Mononuclear cell (primary cell): ENCODE results near the gene OR52E2. TPM values are rescaled to one million over a fixed set of nuclear protein-coding genes. Genes with fewer than 3 reads are reported as not detected.

Experiments
- H3K27me3 ChIP-seq: 2 replicates; pipeline ENCODE4 v1.6.0; 2011; ENCODE audit warnings: low read length, control low read depth; ENCODE audit not compliant: insufficient read depth
- H3K4me1 ChIP-seq: 2 replicates; pipeline ENCODE4 v1.5.1; 2011; ENCODE audit warnings: mild to moderate bottlenecking, low read length, control low read depth; ENCODE audit not compliant: insufficient read depth
- H3K4me3 ChIP-seq: 2 replicates; pipeline ENCODE4 v1.5.1; 2011; ENCODE audit warnings: mild to moderate bottlenecking, low read length, moderate library complexity
- H3K9me3 ChIP-seq: 2 replicates; pipeline ENCODE4 v1.5.1; 2011; ENCODE audit warnings: low read depth, mild to moderate bottlenecking, control low read depth, low read length
- total RNA-seq: library from RNA; depleted of rRNA; stranded (reverse); fragments of >200 nt; gene quantifications from one replicate; pipeline ENCODE4 v1.2.3, GENCODE V29; 2012

Gene OR52E2
- total RNA-seq, 1 donor: not detected

GRCh38 chr11:5043380-5043779, 16.0 kb downstream of the OR52E2 start:
- no peaks in the 10 kb centered on the region for H3K9me3 ChIP-seq
- H3K27me3 ChIP-seq: no peaks in the 10 kb centered on the region
- H3K4me1 ChIP-seq: no peaks in the 10 kb centered on the region
- H3K4me3 ChIP-seq: no peak overlapping the region

- no peaks in the 10 kb centered on the region for H3K9me3 ChIP-seq
- H3K27me3 ChIP-seq: no peaks in the 10 kb centered on the region
- H3K4me3 ChIP-seq: no peak overlapping the region
- no peaks in the 10 kb centered on the region for H3K4me1 ChIP-seq
Observed at GRCh38 chr11:5042091-5042490, 17.3 kb downstream of the OR52E2 start.

- Histone ChIP-seq H3K9me3 (no peaks in the 10 kb centered on the region), H3K4me3 (no peak overlapping the region), H3K4me1 (no peaks in the 10 kb centered on the region), H3K27me3 (no peaks in the 10 kb centered on the region)
Observed at GRCh38 chr11:5040876-5041275, 18.6 kb downstream of the OR52E2 start.

GRCh38 chr11:5038341-5038740, 21.1 kb downstream of the OR52E2 start:
- Histone ChIP-seq H3K27me3 (no peaks in the 10 kb centered on the region), H3K9me3 (no peaks in the 10 kb centered on the region), H3K4me3 (no peak overlapping the region), H3K4me1 (no peaks in the 10 kb centered on the region)

GRCh38 chr11:5037926-5038325, 21.5 kb downstream of the OR52E2 start:
- H3K9me3 ChIP-seq: no peaks in the 10 kb centered on the region

GRCh38 chr11:5036669-5037068, 22.8 kb downstream of the OR52E2 start:
- no peaks in the 10 kb centered on the region for H3K9me3 ChIP-seq
- H3K4me1 ChIP-seq: no peaks in the 10 kb centered on the region
- H3K27me3 ChIP-seq: no peaks in the 10 kb centered on the region
- H3K4me3 ChIP-seq: no peak overlapping the region

More at GRCh38 chr11:5037926-5038325, 21.5 kb downstream of the OR52E2 start:
- Histone ChIP-seq H3K27me3 (no peaks in the 10 kb centered on the region), H3K4me1 (no peaks in the 10 kb centered on the region), H3K4me3 (no peak overlapping the region)

GRCh38 chr11:5021996-5022395, 37.4 kb downstream of the OR52E2 start:
- Histone ChIP-seq H3K27me3 (no peaks in the 10 kb centered on the region), H3K4me3 (no peak overlapping the region), H3K9me3 (peaks cover 12% of the 10 kb centered on the region), H3K4me1 (no peaks in the 10 kb centered on the region)

- no peaks in the 10 kb centered on the region for H3K4me1 ChIP-seq
- H3K4me3 ChIP-seq: no peak overlapping the region
Observed at GRCh38 chr11:5013012-5013411, 46.4 kb downstream of the OR52E2 start.

GRCh38 chr11:5011254-5011653, 48.2 kb downstream of the OR52E2 start:
- Histone ChIP-seq H3K27me3 (no peaks in the 10 kb centered on the region), H3K9me3 (no peaks in the 10 kb centered on the region), H3K4me1 (no peaks in the 10 kb centered on the region)

More at GRCh38 chr11:5013012-5013411, 46.4 kb downstream of the OR52E2 start:
- no peaks in the 10 kb centered on the region for H3K27me3 ChIP-seq
- no peaks in the 10 kb centered on the region for H3K9me3 ChIP-seq

More at GRCh38 chr11:5011254-5011653, 48.2 kb downstream of the OR52E2 start:
- no peak overlapping the region for H3K4me3 ChIP-seq

Other genes starting within 250 kb of the OR52E2 start
- gene OR51F2, start 238.3 kb downstream of the OR52E2 start, total RNA-seq: not detected
- not detected for gene OR51S1, start 210.4 kb downstream of the OR52E2 start, total RNA-seq
- not detected for gene OR51T1, start 177.7 kb downstream of the OR52E2 start, total RNA-seq
- gene OR51A7, start 155.8 kb downstream of the OR52E2 start, total RNA-seq: not detected
- gene OR51G2, start 140.3 kb downstream of the OR52E2 start, total RNA-seq: not detected
- gene OR51G1, start 135.3 kb downstream of the OR52E2 start, total RNA-seq: not detected
- not detected for gene OR51A4, start 112.0 kb downstream of the OR52E2 start, total RNA-seq
- not detected for gene OR51A2, start 103.9 kb downstream of the OR52E2 start, total RNA-seq
- gene OR51L1, start 64.8 kb downstream of the OR52E2 start, total RNA-seq: not detected
- gene OR52J3, start 13.1 kb downstream of the OR52E2 start, total RNA-seq: not detected
- gene OR52E1, start 9.9 kb upstream of the OR52E2 start, total RNA-seq: not detected
- not detected for gene OR52A5, start 78.7 kb upstream of the OR52E2 start, total RNA-seq
- not detected for gene OR52A1, start 95.1 kb upstream of the OR52E2 start, total RNA-seq
- gene OR51V1, start 141.1 kb upstream of the OR52E2 start, total RNA-seq: not detected
- 76.0 TPM for gene HBB, start 167.4 kb upstream of the OR52E2 start, total RNA-seq
- gene HBD, start 174.9 kb upstream of the OR52E2 start, total RNA-seq: 0.94 TPM
- gene HBG1, start 190.2 kb upstream of the OR52E2 start, total RNA-seq: not detected
- gene HBG2, start 195.2 kb upstream of the OR52E2 start, total RNA-seq: 3.9 TPM
- 0.94 TPM for gene HBE1, start 210.3 kb upstream of the OR52E2 start, total RNA-seq
- not detected for gene OR51B4, start 242.3 kb upstream of the OR52E2 start, total RNA-seq